H1 (cell line): ENCODE measurements around the gene MORF4L1. TPM values are rescaled to one million over a fixed set of nuclear protein-coding genes. Genes with fewer than 3 reads are reported as not detected.
A peak's percentile ranks its signal among the peaks of the same experiment; 100 is the strongest.

Experiments used
- CEBPB ChIP-seq: IDR thresholded peaks from 2 replicates; pipeline ENCODE4 v1.6.1; 2012; ENCODE audit warnings: low read depth, low read length
- CTCF ChIP-seq, 3 experiments: IDR thresholded peaks; 1 replicate in 2 of 3; 2 replicates in 1 of 3; pipeline versions ENCODE4 v1.5.1 to v1.6.1; 2011; ENCODE audit warnings: low read length in 3 of 3, mild to moderate bottlenecking in 3 of 3, inconsistent platforms in 2 of 3, low read depth in 1 of 3, moderate library complexity in 1 of 3; ENCODE audit not compliant: insufficient read depth in 1 of 3; ENCODE audit errors: control extremely low read depth in 1 of 3
- EGR1 ChIP-seq: IDR thresholded peaks from 2 replicates; pipeline ENCODE4 v1.6.1; 2011; ENCODE audit warnings: low read depth, low read length, borderline replicate concordance
- POLR2AphosphoS5 ChIP-seq: IDR thresholded peaks from 2 replicates; pipeline ENCODE4 v1.6.1; 2011; ENCODE audit warnings: low read depth, low read length
- POU5F1 ChIP-seq: IDR thresholded peaks from 2 replicates; pipeline ENCODE4 v1.6.1; 2011; ENCODE audit warnings: low read depth, mild to moderate bottlenecking, low read length, moderate library complexity
- RAD21 ChIP-seq, 2 experiments: IDR thresholded peaks in 1 of 2; conservative IDR thresholded peaks in 1 of 2; 2 replicates each; pipeline ENCODE4 v1.6.1; 2011; ENCODE audit warnings: low read depth in 2 of 2, low read length in 2 of 2, improper control_type of control experiment in 1 of 2, inconsistent platforms in 1 of 2, mild to moderate bottlenecking in 1 of 2, moderate library complexity in 1 of 2
- RFX5 ChIP-seq: IDR thresholded peaks from 2 replicates; pipeline ENCODE4 v1.6.1; 2011; ENCODE audit warnings: low read depth, low read length, improper control_type of control experiment, borderline replicate concordance
- TAF7 ChIP-seq: optimal IDR thresholded peaks from 2 replicates; pipeline ENCODE3; 2011; ENCODE audit warnings: low read depth, mild to moderate bottlenecking, inconsistent platforms, low read length, moderate library complexity, borderline replicate concordance
- YY1 ChIP-seq: IDR thresholded peaks from 2 replicates; pipeline ENCODE4 v1.6.1; 2011; ENCODE audit warnings: low read depth, mild to moderate bottlenecking, low read length
- polyA plus RNA-seq, 7 experiments: library from polyadenylated mRNA; depleted of rRNA in 3 of 7; stranded (reverse) in 5 of 7; unstranded in 2 of 7; fragments of >200 nt in 5 of 7; fragments of 200-250 nt in 2 of 7; gene quantifications; 1 replicate in 5 of 7; 2 replicates in 1 of 7; 4 replicates in 1 of 7; pipeline versions ENCODE4 v1.2.1 to v1.2.3, GENCODE V29; 2011 to 2013; ENCODE audit warnings: missing spikeins in 2 of 7, mixed read lengths in 2 of 7
- total RNA-seq: library from RNA; stranded (reverse); fragmentation: NEBNext Ultra II Directional; extraction: Animal tissue kit (Norgen Biotek cat#: 25700); gene quantifications from 2 replicates; pipeline ENCODE4 v1.2.1, GENCODE V29; 2021

The MORF4L1 gene
- total and polyA plus RNA-seq, 2 of the 8 experiments (the other 6 are each of a cell fraction or from before 2014, with no cell fraction given), result 260 to 533 TPM

- TF ChIP-seq CTCF (IDR thresholded peaks at IDR 0.05; ENCODE audit: control extremely low read depth in 1 of 3, insufficient read depth in 1 of 3, low read depth in 1 of 3, low read length in 3 of 3) (0 out of 4 replicates have a peak, but pooled peaks of 1 of the 3 experiments have one; percentile 16), POU5F1 (no peak), TAF7 (peak; percentile 70), EGR1 (no peak), RFX5 (no peak), POLR2AphosphoS5 (no peak), RAD21 (IDR thresholded peaks at IDR 0.05 in 1 of 2, conservative IDR thresholded peaks at IDR 0.05 in 1 of 2; ENCODE audit: low read depth in 2 of 2, low read length in 2 of 2) (peak in 1 of 2 experiments; percentile 5; a peak in 1 of 4 replicates), YY1 (peak; percentile 33; the same call in 1 of the 2 replicates), CEBPB (no peak)
- TF ChIP-seq, all 59 proteins: peak for 13
These were observed 72.1 kb downstream of the MORF4L1 start, which contains the start of gene CTSH (continued) for GRCh38 chr15:78944669-78945407.
